K562 (cell line): ENCODE measurements around the gene WNK2. TPM values are rescaled to one million over a fixed set of nuclear protein-coding genes. Genes with fewer than 3 reads are reported as not detected.

ENCODE experiments used
- ATAC-seq: fragments of 200-7000 bp; cut with Tn5 transposase; 3 replicates; pipeline ENCODE4 v1.9.1; 2020; ENCODE audit warnings: moderate library complexity
- BruUV-seq: library from RNA; stranded (reverse); fragments of 400-500 nt; replicated peaks from 2 replicates; lab custom pipeline; 2021; lab: Mats Ljungman, UMichigan
- CTCF ChIA-PET: fragments of 300-600 bp; formaldehyde crosslinking; extraction: SDS; loops from one replicate; lab custom pipeline; 2021; ENCODE audit warnings: low intra/inter-chr PET ratio; lab: Yijun Ruan, JAX
- POLR2A ChIA-PET: fragments of 300-600, 350-650 bp; sonication (Branson Sonifier 250); formaldehyde crosslinking; extraction: SDS; loops from one replicate; lab custom pipeline; 2021; ENCODE audit warnings: antibody characterized with exemption, inconsistent platforms; lab: Yijun Ruan, JAX
- DNase-seq, 4 experiments: peaks; one replicate each; pipeline versions ENCODE4 v3.0.0 to v3.0.0-alpha.2; 2011 to 2018; ENCODE audit warnings: low spot score in 3 of 4, mixed read lengths in 3 of 4; ENCODE audit errors: extremely low read depth in 1 of 4
- FAIRE-seq: peaks from 2 replicates; lab custom pipeline; 2011; peaks lifted over from hg19 to GRCh38; lab: Jason Lieb, UNC
- H2AFZ ChIP-seq: 2 replicates; pipeline ENCODE4 v1.6.0; 2011; ENCODE audit warnings: low read depth, low read length, control low read depth, inconsistent platforms
- H3K27ac ChIP-seq: fragments of 200-600 bp; 3 replicates; pipeline ENCODE4 v1.8.0; 2011; ENCODE audit warnings: low read depth, mild to moderate bottlenecking, control low read depth, inconsistent platforms, low read length, moderate library complexity, mixed read lengths; ENCODE audit errors: extremely low read depth
- H3K27me3 ChIP-seq, 2 experiments: fragments of 300-600 bp in 1 of 2; 2 replicates in 1 of 2; 3 replicates in 1 of 2; pipeline versions ENCODE4 v1.6.0 to v1.8.0; 2011; ENCODE audit warnings: inconsistent platforms in 2 of 2, low read length in 2 of 2, mild to moderate bottlenecking in 1 of 2, mixed read lengths in 1 of 2, moderate library complexity in 1 of 2; ENCODE audit not compliant: control insufficient read depth in 2 of 2, insufficient read depth in 2 of 2
- H3K36me3 ChIP-seq: fragments of 300-600 bp; 3 replicates; pipeline ENCODE4 v1.8.0; 2011; ENCODE audit warnings: mild to moderate bottlenecking, low read length, inconsistent platforms; ENCODE audit not compliant: control insufficient read depth, insufficient read depth
- H3K4me1 ChIP-seq, 2 experiments: fragments of 200-600 bp in 1 of 2; replicated peaks in 1 of 2; 2 replicates in 1 of 2; 3 replicates in 1 of 2; pipeline versions ENCODE4 v1.5.1 to v1.8.0; 2011; ENCODE audit warnings: inconsistent platforms in 2 of 2, low read length in 2 of 2, mild to moderate bottlenecking in 1 of 2, mixed read lengths in 1 of 2, moderate library complexity in 1 of 2; ENCODE audit not compliant: control insufficient read depth in 2 of 2, insufficient read depth in 2 of 2
- H3K4me2 ChIP-seq: 2 replicates; pipeline ENCODE4 v1.6.1; 2011; ENCODE audit warnings: low read length, control low read depth, inconsistent platforms, mixed read lengths; ENCODE audit not compliant: insufficient read depth
- H3K4me3 ChIP-seq: fragments of 200-600 bp; sonication (generic), shearing (Covaris generic); 2 replicates; pipeline ENCODE4 v1.5.1; 2016; ENCODE audit warnings: control low read depth, inconsistent platforms
- H3K79me2 ChIP-seq: fragments of 200-600 bp; 3 replicates; pipeline ENCODE4 v1.8.0; 2011; ENCODE audit warnings: low read length, inconsistent platforms; ENCODE audit not compliant: control insufficient read depth, insufficient read depth
- H3K9ac ChIP-seq, 2 experiments: 2 replicates each; pipeline versions ENCODE4 v1.6.0 to v1.6.1; 2011; ENCODE audit warnings: low read depth in 2 of 2, low read length in 2 of 2, control low read depth in 1 of 2, inconsistent platforms in 1 of 2, mild to moderate bottlenecking in 1 of 2, mixed read lengths in 1 of 2; ENCODE audit not compliant: insufficient read depth in 1 of 2
- H3K9me1 ChIP-seq: one replicate; pipeline ENCODE4 v1.6.0; 2011; ENCODE audit warnings: inconsistent platforms, mild to moderate bottlenecking, low read length, moderate library complexity; ENCODE audit not compliant: control insufficient read depth, insufficient read depth
- H3K9me3 ChIP-seq: replicated peaks from 2 replicates; pipeline ENCODE4 v1.5.1; 2011; ENCODE audit warnings: low read depth, low read length, inconsistent platforms; ENCODE audit not compliant: control insufficient read depth, insufficient read depth
- H4K20me1 ChIP-seq: replicated peaks from 2 replicates; pipeline ENCODE4 v1.6.1; 2011; ENCODE audit warnings: low read length, inconsistent platforms, mixed read lengths; ENCODE audit not compliant: control insufficient read depth, insufficient read depth
- BRD9 ChIP-seq: fragments of 450-650 bp; IDR thresholded peaks from 2 replicates; pipeline ENCODE4 v1.6.1; 2018; ENCODE audit warnings: low read depth; ENCODE audit not compliant: partially characterized antibody
- ERF ChIP-seq: fragments of 450-650 bp; formaldehyde crosslinking; IDR thresholded peaks from 2 replicates; pipeline ENCODE4 v1.4.0; 2020; ENCODE audit warnings: mild to moderate bottlenecking, mixed read lengths
- ESRRA ChIP-seq: fragments of 450-650 bp; IDR thresholded peaks from 2 replicates; pipeline ENCODE4 v1.6.1; 2014; ENCODE audit warnings: low read depth, mild to moderate bottlenecking, moderate library complexity, borderline replicate concordance
- ETV1 ChIP-seq: fragments of 450-650 bp; conservative IDR thresholded peaks from 2 replicates; pipeline ENCODE4 v1.6.1; 2016; ENCODE audit warnings: missing genetic modification characterization, control low read depth, low read depth, missing compliant biosample characterization
- IRF9 ChIP-seq: fragments of 450-650 bp; IDR thresholded peaks from 2 replicates; pipeline ENCODE4 v1.6.1; 2016; ENCODE audit warnings: missing biosample characterization, missing genetic modification characterization
- MCM2 ChIP-seq: fragments of 450-650 bp; IDR thresholded peaks from 2 replicates; pipeline ENCODE4 v1.6.1; 2017; ENCODE audit warnings: low read depth, mild to moderate bottlenecking
- MYNN ChIP-seq, 2 experiments: sonication (generic); formaldehyde crosslinking in 1 of 2; IDR thresholded peaks; 2 replicates each; pipeline versions ENCODE4 v1.5.0 to v1.6.1; 2016 to 2020; ENCODE audit warnings: antibody characterized with exemption in 1 of 2, missing genetic modification reagents in 1 of 2
- STAT5A ChIP-seq: IDR thresholded peaks from 2 replicates; pipeline ENCODE4 v1.6.1; 2012; ENCODE audit warnings: low read length, inconsistent platforms, borderline replicate concordance
- TAF9B ChIP-seq: fragments of 450-650 bp; IDR thresholded peaks from 2 replicates; pipeline ENCODE4 v1.6.1; 2018; ENCODE audit warnings: mild to moderate bottlenecking; ENCODE audit not compliant: partially characterized antibody
- TEAD4 ChIP-seq, 2 experiments: sonication (generic) in 1 of 2; formaldehyde crosslinking in 1 of 2; IDR thresholded peaks; 2 replicates each; pipeline versions ENCODE4 v1.6.1 to v1.8.0; 2012 to 2022; ENCODE audit warnings: borderline replicate concordance in 1 of 2, inconsistent platforms in 1 of 2, low read length in 1 of 2, mild to moderate bottlenecking in 1 of 2, missing genetic modification reagents in 1 of 2
- ZNF253 ChIP-seq: fragments of 250-450 bp; sonication (Bioruptor Pico); conservative IDR thresholded peaks from 2 replicates; pipeline ENCODE4 v1.6.1; 2021; ENCODE audit warnings: mild to moderate bottlenecking
- ZNF586 ChIP-seq: fragments of 450-650 bp; formaldehyde crosslinking; conservative IDR thresholded peaks from 2 replicates; pipeline ENCODE4 v1.4.0; 2020; ENCODE audit warnings: mild to moderate bottlenecking, moderate library complexity
- ZNF655 ChIP-seq: fragments of 250-450 bp; sonication (Bioruptor Pico); IDR thresholded peaks from 2 replicates; pipeline ENCODE4 v1.5.0; 2021
- WGBS: fragments of 100-300 bp; shearing (Covaris generic); methylation state at CpG from one replicate; pipeline ENCODE4 v1.1.6; 2016; ENCODE audit warnings: low coverage, mixed read lengths; ENCODE audit not compliant: insufficient coverage; ENCODE audit errors: missing lambda C conversion rate; 5-methylcytosine and 5-hydroxymethylcytosine counted together
- in situ Hi-C: fragments of 300-500 bp; cut with MboI; formaldehyde crosslinking; loops from 4 replicates; pipeline ENCODE4 v1.15.0; 2018; ENCODE audit warnings: inconsistent platforms, mixed read lengths
- intact Hi-C: fragments of 100-400 bp; cut with micrococcal nuclease; formaldehyde crosslinking; loops from 2 replicates; pipeline ENCODE4 v1.14.2; 2022
- polyA plus RNA-seq, 8 experiments: library from polyadenylated mRNA; depleted of rRNA in 4 of 8; stranded (reverse) in 5 of 8; unstranded in 3 of 8; fragments of >200 nt; fragmentation: Nextera tagmentation in 2 of 8; fragmentation: Illumina TruSeq in 1 of 8; extraction: Ambion mirVana in 2 of 8; extraction: Trizol in 1 of 8; gene quantifications; 2 replicates each; pipeline versions ENCODE4 v1.2.1 to v1.2.3, GENCODE V29; 2011 to 2014; ENCODE audit warnings: inconsistent platforms in 1 of 8, missing spikeins in 1 of 8
- total RNA-seq, 7 experiments: library from RNA; depleted of rRNA in 6 of 7; stranded (reverse); fragments of >200 nt in 6 of 7; fragmentation: Illumina TruSeq in 2 of 7; extraction: Trizol in 2 of 7; gene quantifications; 2 replicates each; pipeline versions ENCODE4 v1.2.1 to v1.2.3, GENCODE V29; 2011 to 2021; ENCODE audit warnings: low replicate concordance in 1 of 7
- TF ChIP-seq, protein P1 (sequence below): fragments of 450-650 bp; IDR thresholded peaks from 2 replicates; pipeline ENCODE4 v1.6.1; 2014; ENCODE audit warnings: low read depth, mild to moderate bottlenecking, moderate library complexity, borderline replicate concordance
- TF ChIP-seq, protein P2 (sequence below), 3 experiments: IDR thresholded peaks in 2 of 3; conservative IDR thresholded peaks in 1 of 3; 2 replicates each; pipeline ENCODE4 v1.5.1; 2011 to 2012; ENCODE audit warnings: low read length in 3 of 3, mild to moderate bottlenecking in 3 of 3, control low read depth in 2 of 3, improper control_type of control experiment in 1 of 3, inconsistent platforms in 1 of 3, low read depth in 1 of 3, mixed read lengths in 1 of 3, moderate library complexity in 1 of 3; ENCODE audit not compliant: insufficient read depth in 2 of 3

WNK2 gene
- total and polyA plus RNA-seq, 9 of the 15 experiments (the other 6 are each of a cell fraction or from before 2014, with no cell fraction given): 0.36 to 3.3 (median 0.64) TPM; not detected in 2

- in situ Hi-C loops (no loop called here), intact Hi-C loops (no loop called here)
- Histone ChIP-seq H3K4me3 (no peak overlapping the region), H3K4me2 (no peak overlapping the region), H3K27ac (no peak overlapping the region), H3K4me1 (no peaks in the 10 kb centered on the region), H3K9ac (no peak overlapping the region), H3K9me3 (no peaks in the 10 kb centered on the region), H4K20me1 (no peaks in the 10 kb centered on the region), H3K79me2 (no peaks in the 10 kb centered on the region), H2AFZ (no peak overlapping the region), H3K9me1 (no peaks in the 10 kb centered on the region), H3K36me3 (no peaks in the 10 kb centered on the region), H3K27me3 (peaks cover 27 to 61% of the 10 kb centered on the region in 2 experiments)
- WGBS: 0% methylated on average over 4 of the region's 9 CpGs
- FAIRE-seq (no peak), DNase-seq (no peak), ATAC-seq (no peak)
- POLR2A ChIA-PET: interaction anchor here (1.3 kb wide), 1 partner anchor 91 kb away, joined by 3 read pairs; no protein-coding TSS in a partner anchor
- no TSS peak for BruUV-seq
- CTCF ChIA-PET: interaction anchor here (1.4 kb wide), 1 partner anchor 61 kb away, joined by 5 read pairs; no protein-coding TSS in a partner anchor
- TF ChIP-seq MCM2: no peak
- TF ChIP-seq ZNF655: no peak
- no peak for TF ChIP-seq ETV1 (tag)
- TF ChIP-seq ZNF586 (CRISPR knock-in tag): no peak
- no peak for TF ChIP-seq TAF9B
- TF ChIP-seq, protein P1, sequence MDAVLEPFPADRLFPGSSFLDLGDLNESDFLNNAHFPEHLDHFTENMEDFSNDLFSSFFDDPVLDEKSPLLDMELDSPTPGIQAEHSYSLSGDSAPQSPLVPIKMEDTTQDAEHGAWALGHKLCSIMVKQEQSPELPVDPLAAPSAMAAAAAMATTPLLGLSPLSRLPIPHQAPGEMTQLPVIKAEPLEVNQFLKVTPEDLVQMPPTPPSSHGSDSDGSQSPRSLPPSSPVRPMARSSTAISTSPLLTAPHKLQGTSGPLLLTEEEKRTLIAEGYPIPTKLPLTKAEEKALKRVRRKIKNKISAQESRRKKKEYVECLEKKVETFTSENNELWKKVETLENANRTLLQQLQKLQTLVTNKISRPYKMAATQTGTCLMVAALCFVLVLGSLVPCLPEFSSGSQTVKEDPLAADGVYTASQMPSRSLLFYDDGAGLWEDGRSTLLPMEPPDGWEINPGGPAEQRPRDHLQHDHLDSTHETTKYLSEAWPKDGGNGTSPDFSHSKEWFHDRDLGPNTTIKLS: no peak
- TF ChIP-seq ESRRA: no peak
- no peak for TF ChIP-seq BRD9
- no peak for TF ChIP-seq ERF (CRISPR knock-in tag)
- TF ChIP-seq IRF9 (tag): no peak
- no peak for TF ChIP-seq MYNN (IDR thresholded peaks at IDR 0.05)
- TF ChIP-seq MYNN (CRISPR knock-in tag; IDR thresholded peaks at IDR 0.05): no peak
- no peak for TF ChIP-seq STAT5A
- no peak for TF ChIP-seq ZNF253 (CRISPR knock-in tag)
- TF ChIP-seq TEAD4 (IDR thresholded peaks at IDR 0.05; ENCODE audit: low read length): no peak
- TF ChIP-seq TEAD4 (CRISPR knock-in tag; IDR thresholded peaks at IDR 0.05; ENCODE audit: borderline replicate concordance): no peak
- TF ChIP-seq, protein P2, sequence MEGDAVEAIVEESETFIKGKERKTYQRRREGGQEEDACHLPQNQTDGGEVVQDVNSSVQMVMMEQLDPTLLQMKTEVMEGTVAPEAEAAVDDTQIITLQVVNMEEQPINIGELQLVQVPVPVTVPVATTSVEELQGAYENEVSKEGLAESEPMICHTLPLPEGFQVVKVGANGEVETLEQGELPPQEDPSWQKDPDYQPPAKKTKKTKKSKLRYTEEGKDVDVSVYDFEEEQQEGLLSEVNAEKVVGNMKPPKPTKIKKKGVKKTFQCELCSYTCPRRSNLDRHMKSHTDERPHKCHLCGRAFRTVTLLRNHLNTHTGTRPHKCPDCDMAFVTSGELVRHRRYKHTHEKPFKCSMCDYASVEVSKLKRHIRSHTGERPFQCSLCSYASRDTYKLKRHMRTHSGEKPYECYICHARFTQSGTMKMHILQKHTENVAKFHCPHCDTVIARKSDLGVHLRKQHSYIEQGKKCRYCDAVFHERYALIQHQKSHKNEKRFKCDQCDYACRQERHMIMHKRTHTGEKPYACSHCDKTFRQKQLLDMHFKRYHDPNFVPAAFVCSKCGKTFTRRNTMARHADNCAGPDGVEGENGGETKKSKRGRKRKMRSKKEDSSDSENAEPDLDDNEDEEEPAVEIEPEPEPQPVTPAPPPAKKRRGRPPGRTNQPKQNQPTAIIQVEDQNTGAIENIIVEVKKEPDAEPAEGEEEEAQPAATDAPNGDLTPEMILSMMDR (IDR thresholded peaks at IDR 0.05 in 2 of 3, conservative IDR thresholded peaks at IDR 0.05 in 1 of 3; ENCODE audit: insufficient read depth in 2 of 3, low read depth in 1 of 3, low read length in 3 of 3): no peak
Measured at GRCh38 chr9:93221044-93221443, 37.1 kb downstream of the WNK2 start.
